Neural crest cell (in vitro differentiated cells): ENCODE measurements around the gene SDR42E2. TPM values are rescaled to one million over a fixed set of nuclear protein-coding genes. Genes with fewer than 3 reads are reported as not detected.

ENCODE experiments used
- DNase-seq: peaks from one replicate; pipeline ENCODE4 v3.0.0; 2021; ENCODE audit warnings: low read depth, mixed read lengths, low spot score
- H3K27ac Mint-ChIP-seq: one replicate; pipeline ENCODE4 v1.8.0; 2021; ENCODE audit warnings: mild to moderate bottlenecking, mixed read lengths; ENCODE audit not compliant: unreplicated experiment
- H3K27me3 Mint-ChIP-seq: 2 replicates; pipeline ENCODE4 v1.8.0; 2021; ENCODE audit warnings: low read depth, mild to moderate bottlenecking, mixed read lengths
- H3K36me3 Mint-ChIP-seq: 2 replicates; pipeline ENCODE4 v1.8.0; 2021; ENCODE audit warnings: low read depth, mild to moderate bottlenecking, mixed read lengths
- H3K4me1 Mint-ChIP-seq: 2 replicates; pipeline ENCODE4 v1.8.0; 2021; ENCODE audit warnings: mixed read lengths
- H3K4me3 Mint-ChIP-seq: one replicate; pipeline ENCODE4 v1.8.0; 2021; ENCODE audit warnings: mild to moderate bottlenecking, mixed read lengths
- H3K9me3 Mint-ChIP-seq: 2 replicates; pipeline ENCODE4 v1.8.0; 2021; ENCODE audit warnings: mixed read lengths
- total RNA-seq: library from RNA; stranded (reverse); gene quantifications from 2 replicates; pipeline ENCODE4 v1.2.1, GENCODE V29; 2021
- TF ChIP-seq, protein P1 (sequence below): fragments of 200-600 bp; sonication (generic); conservative IDR thresholded peaks from 2 replicates; pipeline ENCODE4 v1.5.0; 2021; ENCODE audit warnings: antibody characterized with exemption, mild to moderate bottlenecking

Gene SDR42E2
- total RNA-seq, 1 donor from 2014 or later: not detected

- peak overlapping the region; percentile 96 for H3K4me3 Mint-ChIP-seq
- H3K36me3 Mint-ChIP-seq: no peaks in the 10 kb centered on the region
- H3K4me1 Mint-ChIP-seq: peaks cover 30% of the 10 kb centered on the region
- DNase-seq: peak; percentile 98
- TF ChIP-seq, protein P1, sequence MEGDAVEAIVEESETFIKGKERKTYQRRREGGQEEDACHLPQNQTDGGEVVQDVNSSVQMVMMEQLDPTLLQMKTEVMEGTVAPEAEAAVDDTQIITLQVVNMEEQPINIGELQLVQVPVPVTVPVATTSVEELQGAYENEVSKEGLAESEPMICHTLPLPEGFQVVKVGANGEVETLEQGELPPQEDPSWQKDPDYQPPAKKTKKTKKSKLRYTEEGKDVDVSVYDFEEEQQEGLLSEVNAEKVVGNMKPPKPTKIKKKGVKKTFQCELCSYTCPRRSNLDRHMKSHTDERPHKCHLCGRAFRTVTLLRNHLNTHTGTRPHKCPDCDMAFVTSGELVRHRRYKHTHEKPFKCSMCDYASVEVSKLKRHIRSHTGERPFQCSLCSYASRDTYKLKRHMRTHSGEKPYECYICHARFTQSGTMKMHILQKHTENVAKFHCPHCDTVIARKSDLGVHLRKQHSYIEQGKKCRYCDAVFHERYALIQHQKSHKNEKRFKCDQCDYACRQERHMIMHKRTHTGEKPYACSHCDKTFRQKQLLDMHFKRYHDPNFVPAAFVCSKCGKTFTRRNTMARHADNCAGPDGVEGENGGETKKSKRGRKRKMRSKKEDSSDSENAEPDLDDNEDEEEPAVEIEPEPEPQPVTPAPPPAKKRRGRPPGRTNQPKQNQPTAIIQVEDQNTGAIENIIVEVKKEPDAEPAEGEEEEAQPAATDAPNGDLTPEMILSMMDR: no peak
- peaks cover 38% of the 10 kb centered on the region for H3K27me3 Mint-ChIP-seq
- no peak overlapping the region for H3K27ac Mint-ChIP-seq
- H3K9me3 Mint-ChIP-seq: no peaks in the 10 kb centered on the region
Observed at GRCh38 chr16:22190081-22190775, 27.9 kb downstream of the SDR42E2 start.

DNA sequence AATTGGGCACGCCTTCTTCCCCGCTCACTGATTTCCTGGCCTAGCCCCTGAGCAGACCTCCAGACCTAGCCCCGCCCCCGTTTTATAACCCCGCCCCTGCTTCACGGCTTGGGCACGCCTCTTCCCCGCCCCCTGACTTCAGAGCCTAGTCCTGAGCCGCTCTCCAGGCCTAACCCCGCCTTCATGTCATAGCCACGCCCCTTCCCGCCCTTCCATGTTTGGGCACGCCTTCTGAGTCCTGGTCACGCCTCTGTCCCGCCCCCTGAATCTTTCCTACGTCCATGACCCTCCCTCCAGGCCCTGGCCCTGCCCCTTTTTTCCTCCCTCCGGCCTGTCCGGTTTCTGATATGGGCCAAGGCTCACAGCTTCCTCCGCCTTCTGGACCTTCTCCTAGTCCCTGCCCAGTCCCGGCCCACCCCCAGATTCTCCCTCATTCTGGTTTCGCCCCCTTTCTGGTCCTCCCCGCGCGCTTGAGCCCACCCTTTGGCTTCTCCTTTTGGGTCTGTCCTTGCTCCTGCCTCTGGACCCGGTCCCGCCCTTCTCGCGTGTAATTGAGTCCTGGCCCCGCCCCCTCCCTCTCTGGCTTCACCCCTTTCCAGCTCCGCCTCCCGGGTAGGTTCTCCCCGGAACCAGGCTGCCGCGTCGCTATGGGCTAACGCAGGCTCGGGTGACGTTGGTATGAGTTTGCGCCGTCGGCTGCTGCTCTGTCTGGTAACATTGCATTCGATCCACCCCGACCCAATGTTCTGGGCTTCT is 28.6 kb downstream of the SDR42E2 start:
- Mint-ChIP-seq H3K9me3 (peaks cover 3% of the 10 kb centered on the region), H3K4me1 (peaks cover 38% of the 10 kb centered on the region), H3K4me3 (peak overlapping the region; percentile 96), H3K36me3 (peaks cover 3% of the 10 kb centered on the region), H3K27ac (peak overlapping the region; percentile 96), H3K27me3 (peaks cover 43% of the 10 kb centered on the region)
- TF ChIP-seq, protein P1: no peak
- DNase-seq: peak; percentile 100

GRCh38 chr16:22191532-22192260 is 29.4 kb downstream of the SDR42E2 start:
- Mint-ChIP-seq H3K27ac (peak overlapping the region; percentile 96), H3K36me3 (peaks cover 3% of the 10 kb centered on the region), H3K27me3 (peaks cover 43% of the 10 kb centered on the region), H3K9me3 (peaks cover 3% of the 10 kb centered on the region), H3K4me3 (peak overlapping the region; percentile 96), H3K4me1 (peaks cover 41% of the 10 kb centered on the region)
- TF ChIP-seq, protein P1: no peak
- DNase-seq: no peak

- no peak overlapping the region for H3K27ac Mint-ChIP-seq
- peaks cover 3% of the 10 kb centered on the region for H3K36me3 Mint-ChIP-seq
- peaks cover 3% of the 10 kb centered on the region for H3K9me3 Mint-ChIP-seq
- H3K4me1 Mint-ChIP-seq: peaks cover 41% of the 10 kb centered on the region
- peaks cover 46% of the 10 kb centered on the region for H3K27me3 Mint-ChIP-seq
- TF ChIP-seq, protein P1: no peak
- no peak for DNase-seq
- peak overlapping the region; percentile 96 for H3K4me3 Mint-ChIP-seq
Observed at GRCh38 chr16:22192261-22193062, 30.2 kb downstream of the SDR42E2 start.

DNA sequence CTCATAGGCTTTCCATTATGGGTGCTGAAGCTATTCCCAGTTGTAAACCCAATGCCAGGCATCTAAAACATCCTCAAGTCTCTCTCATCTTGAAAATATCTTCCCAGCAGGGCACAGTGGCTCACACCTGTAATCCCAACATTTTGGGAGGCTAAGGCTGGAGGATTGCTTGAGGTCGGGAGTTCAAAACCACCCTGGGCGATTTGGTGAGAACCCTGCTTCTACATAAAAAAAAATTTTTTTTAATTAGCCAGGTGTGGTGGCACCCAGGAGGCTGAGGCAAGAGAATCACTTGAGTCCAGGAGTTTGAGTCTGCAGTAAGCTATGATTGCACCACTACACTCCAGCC is 30.7 kb downstream of the SDR42E2 start:
- no peak for DNase-seq
- peak overlapping the region; percentile 20 for H3K4me3 Mint-ChIP-seq
- TF ChIP-seq, protein P1: no peak
- peaks cover 41% of the 10 kb centered on the region for H3K4me1 Mint-ChIP-seq
- H3K36me3 Mint-ChIP-seq: peaks cover 3% of the 10 kb centered on the region
- H3K27me3 Mint-ChIP-seq: peaks cover 46% of the 10 kb centered on the region
- peaks cover 3% of the 10 kb centered on the region for H3K9me3 Mint-ChIP-seq
- H3K27ac Mint-ChIP-seq: no peak overlapping the region
